ENCODE measurements around the gene ECSCR.

ECSCR gene

GRCh38 chr5:139418793-139419192 lies 43.8 kb downstream of the ECSCR start:
- TF ChIP-seq CTCF (IDR thresholded peaks at IDR 0.05; ENCODE audit: low read depth, low read length) = no peak
- no peak overlapping the region for H3K4me3 ChIP-seq (ENCODE audit: low read depth, low read length)

GRCh38 chr5:139417214-139417613 lies 45.3 kb downstream of the ECSCR start:
- no peak overlapping the region for H3K4me3 ChIP-seq (ENCODE audit: low read depth, low read length)
- TF ChIP-seq CTCF (IDR thresholded peaks at IDR 0.05; ENCODE audit: low read depth, low read length) = no peak

GRCh38 chr5:139416651-139417050 lies 45.9 kb downstream of the ECSCR start:
- no peak for TF ChIP-seq CTCF (IDR thresholded peaks at IDR 0.05; ENCODE audit: low read depth, low read length)
- no peak overlapping the region for H3K4me3 ChIP-seq (ENCODE audit: low read depth, low read length)

- H3K4me3 ChIP-seq (ENCODE audit: low read depth, low read length) = no peak overlapping the region
- no peak for TF ChIP-seq CTCF (IDR thresholded peaks at IDR 0.05; ENCODE audit: low read depth, low read length)
Observed at GRCh38 chr5:139415869-139416268, 46.7 kb downstream of the ECSCR start.

- no peak for TF ChIP-seq CTCF (IDR thresholded peaks at IDR 0.05; ENCODE audit: low read depth, low read length)
- H3K4me3 ChIP-seq (ENCODE audit: low read depth, low read length) = no peak overlapping the region
Observed at GRCh38 chr5:139415221-139415861, 47.2 kb downstream of the ECSCR start.

- H3K4me3 ChIP-seq (ENCODE audit: low read depth, low read length) = no peak overlapping the region
- no peak for TF ChIP-seq CTCF (IDR thresholded peaks at IDR 0.05; ENCODE audit: low read depth, low read length)
Observed at GRCh38 chr5:139414581-139415130, 47.9 kb downstream of the ECSCR start.

- H3K4me3 ChIP-seq (ENCODE audit: low read depth, low read length) = no peak overlapping the region
- no peak for TF ChIP-seq CTCF (IDR thresholded peaks at IDR 0.05; ENCODE audit: low read depth, low read length)
Observed at GRCh38 chr5:139413963-139414362, 48.6 kb downstream of the ECSCR start.

All from WI38 (cell line).